Transverse colon (tissue), 4 donors: ENCODE measurements around the gene LCNL1. TPM values are rescaled to one million over a fixed set of nuclear protein-coding genes. Genes with fewer than 3 reads are reported as not detected.
A peak's percentile ranks its signal among the peaks of the same experiment; 100 is the strongest.

Experiments used
- DNase-seq: peaks from one replicate; pipeline ENCODE4 v3.0.0-alpha.2; 2019
- H3K27ac ChIP-seq, 4 donors: fragments of 200-600 bp; sonication (generic); 2 replicates each; pipeline ENCODE4 v1.5.1; 2016 to 2018; ENCODE audit warnings: inconsistent platforms in 4 of 4
- H3K27me3 ChIP-seq: fragments of 200-600 bp; sonication (generic); 2 replicates; pipeline ENCODE4 v1.5.1; 2017; ENCODE audit warnings: inconsistent platforms
- H3K36me3 ChIP-seq, 4 donors: fragments of 200-600 bp; sonication (generic); 2 replicates each; pipeline ENCODE4 v1.5.1; 2017 to 2019; ENCODE audit warnings: inconsistent platforms in 4 of 4
- H3K4me1 ChIP-seq, 4 donors: fragments of 200-600 bp; sonication (generic); 2 replicates each; pipeline ENCODE4 v1.5.1; 2017 to 2020; ENCODE audit warnings: inconsistent platforms in 4 of 4
- H3K4me3 ChIP-seq, 4 donors: fragments of 200-600 bp; sonication (generic); 1 replicate in 1 of 4; 2 replicates in 3 of 4; pipeline versions ENCODE4 v1.5.1 to v1.6.1; 2017 to 2019; ENCODE audit warnings: inconsistent platforms in 4 of 4
- H3K9me3 ChIP-seq, 2 donors: fragments of 200-600 bp; sonication (generic); 2 replicates each; pipeline ENCODE4 v1.5.1; 2017 to 2019; ENCODE audit warnings: inconsistent platforms in 2 of 2
- CTCF ChIP-seq, 5 experiments: fragments of 200-600 bp in 3 of 5; fragments of 450-650 bp in 2 of 5; sonication (generic) in 3 of 5; IDR thresholded peaks; 1 replicate in 2 of 5; 2 replicates in 3 of 5; pipeline ENCODE4 v1.5.1; 2016 to 2017; ENCODE audit warnings: antibody characterized with exemption in 5 of 5, inconsistent platforms in 3 of 5, mild to moderate bottlenecking in 2 of 5, moderate library complexity in 1 of 5
- EP300 ChIP-seq: sonication (generic); formaldehyde crosslinking; IDR thresholded peaks from one replicate; pipeline ENCODE4 v1.6.1; 2017; ENCODE audit warnings: antibody characterized with exemption, low read depth
- POLR2A ChIP-seq: fragments of 450-650 bp; IDR thresholded peaks from one replicate; pipeline ENCODE4 v1.6.1; 2016; ENCODE audit warnings: antibody characterized with exemption, mild to moderate bottlenecking, moderate library complexity
- POLR2AphosphoS5 ChIP-seq, 3 donors: sonication (generic); formaldehyde crosslinking; IDR thresholded peaks; one replicate each; pipeline ENCODE4 v1.6.1; 2016; ENCODE audit warnings: antibody characterized with exemption in 3 of 3
- WGBS, 2 donors: methylation state at CpG; one replicate each; pipeline ENCODE4 v1.1.5; 2018; ENCODE audit warnings: low coverage in 1 of 2; 5-methylcytosine and 5-hydroxymethylcytosine counted together
- in situ Hi-C, 4 donors: fragments of 200-750 bp; cut with MboI; loops; one replicate each; pipeline versions ENCODE4 v1.15.0 to v1.15.1; 2017; ENCODE audit warnings: low sequenced_read_pairs in 3 of 4, low pct_ligation_motif_present in 1 of 4, low pct_unique_long_range_greater_than_20kb in 1 of 4
- intact Hi-C: fragments of 100-400 bp; cut with DNase I; formaldehyde crosslinking; loops from one replicate; pipeline ENCODE4 v1.15.1; 2023; ENCODE audit warnings: low total_unique reads
- total RNA-seq, 4 donors: library from RNA; depleted of rRNA; stranded (reverse); fragments of >200 nt; gene quantifications; one replicate each; pipeline ENCODE4 v1.1.0, GENCODE V29; 2016

The LCNL1 gene
- total RNA-seq, 4 donors from 2014 or later, result 0.27 to 0.75 TPM; not detected in 2

- TF ChIP-seq POLR2A (no peak), POLR2AphosphoS5 (IDR thresholded peaks at IDR 0.05) (no peak), CTCF (IDR thresholded peaks at IDR 0.05) (no peak), EP300 (no peak)
- no peak overlapping the region for H3K4me3 ChIP-seq
- 80% methylated on average over 44 of the region's 54 CpGs; no CpG with 5 or more reads in 1 of the 2 donors for WGBS, 2 donors
- intact Hi-C loops, result no loop called here
- H3K4me1 ChIP-seq, result peaks cover 30 to 57% (median 49%) of the 10 kb centered on the region in 4 donors
- in situ Hi-C loops, result no loop called here
- peaks cover 24% of the 10 kb centered on the region for H3K27me3 ChIP-seq
- no peaks in the 10 kb centered on the region for H3K36me3 ChIP-seq
- no peaks in the 10 kb centered on the region for H3K9me3 ChIP-seq
- DNase-seq, result no peak
- H3K27ac ChIP-seq, result no peak overlapping the region
These were observed 11.5 kb downstream of the LCNL1 start for GRCh38 chr9:136994180-136994887.

GRCh38 chr9:136994888-136995230, 12.1 kb downstream of the LCNL1 start:
- Histone ChIP-seq H3K27ac (no peak overlapping the region), H3K9me3 (no peaks in the 10 kb centered on the region), H3K4me3 (no peak overlapping the region), H3K27me3 (peaks cover 24% of the 10 kb centered on the region), H3K36me3 (no peaks in the 10 kb centered on the region), H3K4me1 (peaks cover 30 to 60% (median 49%) of the 10 kb centered on the region in 4 donors)
- in situ Hi-C loops, result no loop called here
- intact Hi-C loops, result no loop called here
- DNase-seq, result no peak
- WGBS, 2 donors, result 74% methylated on average over 36 of the region's 40 CpGs; no CpG with 5 or more reads in 1 of the 2 donors
- TF ChIP-seq POLR2A (no peak), EP300 (no peak), CTCF (IDR thresholded peaks at IDR 0.05) (no peak), POLR2AphosphoS5 (IDR thresholded peaks at IDR 0.05) (no peak)

- Histone ChIP-seq H3K27me3 (peaks cover 24% of the 10 kb centered on the region), H3K9me3 (no peaks in the 10 kb centered on the region), H3K4me3 (no peak overlapping the region), H3K27ac (peak overlapping the region in 1 of 4 donors; percentile 60), H3K36me3 (no peaks in the 10 kb centered on the region), H3K4me1 (peaks cover 30 to 64% (median 49%) of the 10 kb centered on the region in 4 donors)
- no peak for DNase-seq
- intact Hi-C loops (no loop called here), in situ Hi-C loops (no loop called here)
- TF ChIP-seq POLR2AphosphoS5 (IDR thresholded peaks at IDR 0.05) (no peak), CTCF (IDR thresholded peaks at IDR 0.05) (no peak), POLR2A (no peak), EP300 (no peak)
- WGBS, 2 donors, result 65% methylated on average over 27 of the region's 30 CpGs; no CpG with 5 or more reads in 1 of the 2 donors
These were observed 12.6 kb downstream of the LCNL1 start for GRCh38 chr9:136995362-136995761.

- H3K27ac ChIP-seq, result peak overlapping the region; percentile 7 to 60 (median 52)
- H3K36me3 ChIP-seq, result no peaks in the 10 kb centered on the region
- DNase-seq, result no peak
- peaks cover 30 to 64% (median 49%) of the 10 kb centered on the region in 4 donors for H3K4me1 ChIP-seq
- 11% methylated on average over 3 of the region's 12 CpGs; no CpG with 5 or more reads in 1 of the 2 donors for WGBS, 2 donors
- in situ Hi-C loops, result no loop called here
- intact Hi-C loops, result no loop called here
- H3K27me3 ChIP-seq, result peaks cover 24% of the 10 kb centered on the region
- peak overlapping the region in 2 of 4 donors; percentile 18 to 19 for H3K4me3 ChIP-seq
- TF ChIP-seq CTCF (IDR thresholded peaks at IDR 0.05) (no peak), POLR2AphosphoS5 (IDR thresholded peaks at IDR 0.05) (no peak), POLR2A (no peak), EP300 (no peak)
- H3K9me3 ChIP-seq, result no peaks in the 10 kb centered on the region
These were observed 13.0 kb downstream of the LCNL1 start for GRCh38 chr9:136995772-136996311.
